H9 (cell line): ENCODE results near the gene PPP2R3B. TPM values are rescaled to one million over a fixed set of nuclear protein-coding genes. Genes with fewer than 3 reads are reported as not detected.
A peak's percentile ranks its signal among the peaks of the same experiment; 100 is the strongest.

Experiments
- DNase-seq: peaks from one replicate; pipeline ENCODE4 v3.0.0-alpha.2; 2017
- H2AFZ ChIP-seq: one replicate; pipeline ENCODE4 v1.6.1; 2013; ENCODE audit warnings: mild to moderate bottlenecking, low read length, control low read depth, moderate library complexity
- H2AK5ac ChIP-seq: 2 replicates; pipeline ENCODE4 v1.6.1; 2013; ENCODE audit warnings: low read length, control low read depth, mixed read lengths; ENCODE audit not compliant: insufficient read length
- H2BK120ac ChIP-seq: one replicate; pipeline ENCODE4 v1.6.1; 2013; ENCODE audit warnings: low read depth, mild to moderate bottlenecking, low read length, control low read depth, inconsistent platforms; ENCODE audit not compliant: poor library complexity, severe bottlenecking
- H2BK12ac ChIP-seq: 2 replicates; pipeline ENCODE4 v1.6.1; 2013; ENCODE audit warnings: low read length, control low read depth, mixed read lengths, low read depth; ENCODE audit not compliant: insufficient read length
- H2BK15ac ChIP-seq: 2 replicates; pipeline ENCODE4 v1.6.1; 2013; ENCODE audit warnings: low read depth, low read length, control low read depth
- H2BK20ac ChIP-seq: one replicate; pipeline ENCODE4 v1.6.1; 2013; ENCODE audit warnings: low read depth, mild to moderate bottlenecking, low read length, control low read depth, inconsistent platforms; ENCODE audit not compliant: poor library complexity, severe bottlenecking
- H2BK5ac ChIP-seq: 2 replicates; pipeline ENCODE4 v1.6.1; 2013; ENCODE audit warnings: low read length, control low read depth, mixed read lengths; ENCODE audit not compliant: insufficient read length
- H3K14ac ChIP-seq: 2 replicates; pipeline ENCODE4 v1.6.1; 2013; ENCODE audit warnings: low read length, control low read depth; ENCODE audit not compliant: insufficient read depth
- H3K18ac ChIP-seq: 2 replicates; pipeline ENCODE4 v1.6.1; 2013; ENCODE audit warnings: low read depth, mild to moderate bottlenecking, mixed read lengths, low read length, control low read depth; ENCODE audit not compliant: insufficient read length
- H3K23ac ChIP-seq: 2 replicates; pipeline ENCODE4 v1.6.1; 2013; ENCODE audit warnings: low read length, control low read depth, mixed read lengths, low read depth; ENCODE audit not compliant: insufficient read length
- H3K23me2 ChIP-seq: 2 replicates; pipeline ENCODE4 v1.6.1; 2013; ENCODE audit warnings: low read depth, mild to moderate bottlenecking, mixed read lengths, low read length, control low read depth; ENCODE audit not compliant: insufficient read length, poor library complexity, severe bottlenecking
- H3K27ac ChIP-seq: 2 replicates; pipeline ENCODE4 v1.5.1; 2013; ENCODE audit warnings: low read length, control low read depth, mixed read lengths, low read depth; ENCODE audit not compliant: insufficient read length
- H3K27me3 ChIP-seq: 2 replicates; pipeline ENCODE4 v1.6.1; 2013; ENCODE audit warnings: low read length, control low read depth, inconsistent platforms; ENCODE audit not compliant: insufficient read depth
- H3K4ac ChIP-seq: 2 replicates; pipeline ENCODE4 v1.6.1; 2013; ENCODE audit warnings: low read depth, mild to moderate bottlenecking, control low read depth, inconsistent platforms, low read length, moderate library complexity
- H3K4me1 ChIP-seq: 2 replicates; pipeline ENCODE4 v1.6.1; 2013; ENCODE audit warnings: low read length, control low read depth, inconsistent platforms; ENCODE audit not compliant: insufficient read depth
- H3K4me2 ChIP-seq: 2 replicates; pipeline ENCODE4 v1.6.1; 2013; ENCODE audit warnings: low read length, control low read depth, mixed read lengths; ENCODE audit not compliant: insufficient read length, insufficient read depth
- H3K56ac ChIP-seq: 2 replicates; pipeline ENCODE4 v1.6.1; 2013; ENCODE audit warnings: low read depth, mild to moderate bottlenecking, mixed read lengths, low read length, control low read depth; ENCODE audit not compliant: insufficient read length
- H3K79me1 ChIP-seq: 2 replicates; pipeline ENCODE4 v1.6.1; 2013; ENCODE audit warnings: low read depth, mild to moderate bottlenecking, moderate library complexity, low read length, control low read depth, inconsistent platforms; ENCODE audit not compliant: insufficient read depth, poor library complexity, severe bottlenecking
- H3K79me2 ChIP-seq: 2 replicates; pipeline ENCODE4 v1.6.1; 2013; ENCODE audit warnings: low read length, control low read depth, inconsistent platforms; ENCODE audit not compliant: insufficient read depth
- H3K9ac ChIP-seq: 2 replicates; pipeline ENCODE4 v1.6.1; 2013; ENCODE audit warnings: low read length, control low read depth, mixed read lengths; ENCODE audit not compliant: insufficient read length; ENCODE audit errors: extremely low read depth
- H3K9me3 ChIP-seq: one replicate; pipeline ENCODE4 v1.6.1; 2013; ENCODE audit warnings: low read depth, low read length, inconsistent platforms; ENCODE audit not compliant: control insufficient read depth
- H3T11ph ChIP-seq: one replicate; pipeline ENCODE4 v1.6.1; 2013; ENCODE audit warnings: mild to moderate bottlenecking, low read length, control low read depth, inconsistent platforms
- H4K20me1 ChIP-seq: one replicate; pipeline ENCODE4 v1.6.1; 2013; ENCODE audit not compliant: control insufficient read depth, insufficient read length, insufficient read depth
- H4K5ac ChIP-seq: 2 replicates; pipeline ENCODE4 v1.6.1; 2013; ENCODE audit warnings: low read depth, mild to moderate bottlenecking, mixed read lengths, low read length, control low read depth; ENCODE audit not compliant: insufficient read length
- H4K8ac ChIP-seq: replicated peaks from 2 replicates; pipeline ENCODE4 v1.6.1; 2013; ENCODE audit warnings: low read length, control low read depth, mixed read lengths, low read depth; ENCODE audit not compliant: insufficient read length
- H4K91ac ChIP-seq: 2 replicates; pipeline ENCODE4 v1.6.1; 2013; ENCODE audit warnings: low read depth, mild to moderate bottlenecking, moderate library complexity, mixed read lengths, low read length, control low read depth; ENCODE audit not compliant: insufficient read length
- H3K27ac Mint-ChIP-seq, 3 experiments: 2 replicates in 2 of 3; 3 replicates in 1 of 3; pipeline ENCODE4 v1.8.0; 2020 to 2021; ENCODE audit warnings: mixed read lengths in 3 of 3, mild to moderate bottlenecking in 1 of 3, moderate library complexity in 1 of 3
- H3K27me3 Mint-ChIP-seq: 2 replicates; pipeline ENCODE4 v1.8.0; 2021; ENCODE audit warnings: low read depth, mild to moderate bottlenecking, moderate library complexity, mixed read lengths
- H3K36me3 Mint-ChIP-seq, 3 experiments: 2 replicates in 2 of 3; 3 replicates in 1 of 3; pipeline ENCODE4 v1.8.0; 2020 to 2021; ENCODE audit warnings: low read depth in 3 of 3, mixed read lengths in 3 of 3; ENCODE audit not compliant: insufficient read depth in 1 of 3
- H3K4me1 Mint-ChIP-seq, 2 experiments: 2 replicates each; pipeline ENCODE4 v1.8.0; 2020; ENCODE audit warnings: mixed read lengths in 2 of 2
- H3K4me3 Mint-ChIP-seq, 2 experiments: 2 replicates in 1 of 2; 3 replicates in 1 of 2; pipeline ENCODE4 v1.8.0; 2020 to 2021; ENCODE audit warnings: mild to moderate bottlenecking in 2 of 2, mixed read lengths in 2 of 2, moderate library complexity in 1 of 2
- H3K9me3 Mint-ChIP-seq, 2 experiments: 2 replicates in 1 of 2; 3 replicates in 1 of 2; pipeline ENCODE4 v1.8.0; 2020; ENCODE audit warnings: mild to moderate bottlenecking in 2 of 2, mixed read lengths in 2 of 2, moderate library complexity in 1 of 2
- WGBS: extraction: QIAGEN DNeasy Blood & Tissue Kit; methylation state at CpG from one replicate; pipeline ENCODE4 v1.1.7; 2013; ENCODE audit warnings: missing lambda C conversion rate, low lambda C conversion rate, mixed read lengths; ENCODE audit not compliant: insufficient read length; ENCODE audit errors: extremely low coverage; 5-methylcytosine and 5-hydroxymethylcytosine counted together
- total RNA-seq: library from RNA; stranded (reverse); gene quantifications from 2 replicates; pipeline ENCODE4 v1.2.1, GENCODE V29; 2021
- TF ChIP-seq, protein P1 (sequence below): fragments of 200-600 bp; sonication (generic); conservative IDR thresholded peaks from 3 replicates; pipeline ENCODE4 v1.8.0; 2021; ENCODE audit warnings: antibody characterized with exemption, mild to moderate bottlenecking

PPP2R3B gene
- total RNA-seq, 1 experiment from 2014 or later: 72.1 TPM

DNA sequence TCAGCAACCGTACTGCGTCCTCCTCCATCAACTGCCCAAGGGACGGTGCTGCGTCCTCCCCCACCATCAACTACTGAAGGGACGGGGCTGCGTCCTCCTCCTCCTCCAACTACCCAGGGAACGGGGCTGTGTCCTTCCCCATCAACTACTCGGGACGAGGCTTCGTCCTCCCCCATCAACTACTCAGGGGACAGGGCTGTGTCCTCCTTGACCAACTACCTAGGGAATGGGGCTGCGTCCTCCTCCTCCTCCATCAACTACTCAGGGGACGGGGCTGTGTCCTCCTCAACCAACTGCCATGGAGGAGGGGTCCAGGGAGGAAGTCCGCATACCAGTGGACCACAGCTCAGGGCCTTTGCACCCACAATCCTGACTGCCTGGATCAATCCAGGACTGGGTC lies 24.4 kb downstream of the PPP2R3B start:
- no peak for DNase-seq
- no peaks in the 10 kb centered on the region for H3K9me3 ChIP-seq
- no peak overlapping the region for H4K8ac ChIP-seq
- no peak overlapping the region for H3K27ac ChIP-seq
- H2AK5ac ChIP-seq: no peak overlapping the region
- no peak overlapping the region for H3K18ac ChIP-seq
- H3K4ac ChIP-seq: no peak overlapping the region
- H3K56ac ChIP-seq: no peak overlapping the region
- H2BK120ac ChIP-seq: no peak overlapping the region
- H3K23me2 ChIP-seq: no peaks in the 10 kb centered on the region
- no peak overlapping the region for H2BK12ac ChIP-seq
- TF ChIP-seq, protein P1, sequence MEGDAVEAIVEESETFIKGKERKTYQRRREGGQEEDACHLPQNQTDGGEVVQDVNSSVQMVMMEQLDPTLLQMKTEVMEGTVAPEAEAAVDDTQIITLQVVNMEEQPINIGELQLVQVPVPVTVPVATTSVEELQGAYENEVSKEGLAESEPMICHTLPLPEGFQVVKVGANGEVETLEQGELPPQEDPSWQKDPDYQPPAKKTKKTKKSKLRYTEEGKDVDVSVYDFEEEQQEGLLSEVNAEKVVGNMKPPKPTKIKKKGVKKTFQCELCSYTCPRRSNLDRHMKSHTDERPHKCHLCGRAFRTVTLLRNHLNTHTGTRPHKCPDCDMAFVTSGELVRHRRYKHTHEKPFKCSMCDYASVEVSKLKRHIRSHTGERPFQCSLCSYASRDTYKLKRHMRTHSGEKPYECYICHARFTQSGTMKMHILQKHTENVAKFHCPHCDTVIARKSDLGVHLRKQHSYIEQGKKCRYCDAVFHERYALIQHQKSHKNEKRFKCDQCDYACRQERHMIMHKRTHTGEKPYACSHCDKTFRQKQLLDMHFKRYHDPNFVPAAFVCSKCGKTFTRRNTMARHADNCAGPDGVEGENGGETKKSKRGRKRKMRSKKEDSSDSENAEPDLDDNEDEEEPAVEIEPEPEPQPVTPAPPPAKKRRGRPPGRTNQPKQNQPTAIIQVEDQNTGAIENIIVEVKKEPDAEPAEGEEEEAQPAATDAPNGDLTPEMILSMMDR: no peak
- no peak overlapping the region; the same call in 1 of the 2 replicates for H3K14ac ChIP-seq
- no peaks in the 10 kb centered on the region for H3K4me1 ChIP-seq
- peaks cover 44 to 58% (median 49%) of the 10 kb centered on the region in 3 experiments for H3K36me3 Mint-ChIP-seq
- no peak overlapping the region for H4K5ac ChIP-seq
- no peak overlapping the region for H4K91ac ChIP-seq
- no peak overlapping the region for H2BK20ac ChIP-seq
- H3K9ac ChIP-seq: no peak overlapping the region
- H3K4me1 Mint-ChIP-seq: no peaks in the 10 kb centered on the region
- no peak overlapping the region for H2BK15ac ChIP-seq
- H3K9me3 Mint-ChIP-seq: 0 out of 5 replicates have a peak, but pooled peaks cover 0 to 3% of the 10 kb centered on the region in 2 experiments
- H2AFZ ChIP-seq: no peak overlapping the region
- no peak overlapping the region for H3T11ph ChIP-seq
- peaks cover 4% of the 10 kb centered on the region for H3K79me1 ChIP-seq
- peaks cover 3% of the 10 kb centered on the region; the same call in 1 of the 2 replicates for H3K79me2 ChIP-seq
- no peak overlapping the region for H2BK5ac ChIP-seq
- WGBS: no CpG with 5 or more reads among the region's 13 CpGs
- H3K4me2 ChIP-seq: no peak overlapping the region
- H3K27me3 Mint-ChIP-seq: no peaks in the 10 kb centered on the region
- H3K27ac Mint-ChIP-seq: 0 out of 7 replicates have a peak overlapping the region, but pooled peaks of 1 of the 3 experiments have one; percentile 14
- H3K23ac ChIP-seq: no peak overlapping the region
- H4K20me1 ChIP-seq: peaks cover under 1% of the 10 kb centered on the region
- no peak overlapping the region for H3K4me3 Mint-ChIP-seq
- H3K27me3 ChIP-seq: no peaks in the 10 kb centered on the region
